ENCODE measurements around the gene FPGS. TPM values are rescaled to one million over a fixed set of nuclear protein-coding genes. Genes with fewer than 3 reads are reported as not detected.

FPGS gene
- total RNA-seq, 2 donors from 2014 or later = 31.6 to 55.1 TPM

DNA sequence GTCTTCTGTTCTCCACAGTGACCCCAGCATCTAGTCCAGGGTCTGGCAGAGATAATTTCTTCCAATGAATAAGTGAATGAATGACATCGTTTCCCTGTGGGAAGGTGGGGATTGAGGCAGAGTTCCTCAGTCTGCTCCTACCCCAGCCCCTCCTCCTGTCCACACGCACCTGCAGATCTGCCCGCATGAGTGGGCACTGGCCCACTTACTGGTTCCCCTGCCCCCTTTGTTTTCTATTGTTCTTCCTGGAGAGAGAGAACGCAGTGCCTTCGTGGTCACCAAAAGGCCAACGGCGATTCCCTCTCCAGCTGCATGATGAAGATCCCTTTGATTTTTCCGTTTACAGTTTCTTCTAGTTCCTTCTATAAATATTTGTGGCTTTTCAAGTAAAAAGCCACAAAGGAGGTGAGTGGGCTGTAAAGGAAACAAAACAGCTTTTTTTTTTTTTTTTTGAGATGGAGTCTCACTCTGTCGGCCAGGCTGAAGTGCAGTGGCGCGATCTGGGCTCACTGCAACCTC, 5.8 kb upstream of the FPGS start:
- TF ChIP-seq, protein P1, sequence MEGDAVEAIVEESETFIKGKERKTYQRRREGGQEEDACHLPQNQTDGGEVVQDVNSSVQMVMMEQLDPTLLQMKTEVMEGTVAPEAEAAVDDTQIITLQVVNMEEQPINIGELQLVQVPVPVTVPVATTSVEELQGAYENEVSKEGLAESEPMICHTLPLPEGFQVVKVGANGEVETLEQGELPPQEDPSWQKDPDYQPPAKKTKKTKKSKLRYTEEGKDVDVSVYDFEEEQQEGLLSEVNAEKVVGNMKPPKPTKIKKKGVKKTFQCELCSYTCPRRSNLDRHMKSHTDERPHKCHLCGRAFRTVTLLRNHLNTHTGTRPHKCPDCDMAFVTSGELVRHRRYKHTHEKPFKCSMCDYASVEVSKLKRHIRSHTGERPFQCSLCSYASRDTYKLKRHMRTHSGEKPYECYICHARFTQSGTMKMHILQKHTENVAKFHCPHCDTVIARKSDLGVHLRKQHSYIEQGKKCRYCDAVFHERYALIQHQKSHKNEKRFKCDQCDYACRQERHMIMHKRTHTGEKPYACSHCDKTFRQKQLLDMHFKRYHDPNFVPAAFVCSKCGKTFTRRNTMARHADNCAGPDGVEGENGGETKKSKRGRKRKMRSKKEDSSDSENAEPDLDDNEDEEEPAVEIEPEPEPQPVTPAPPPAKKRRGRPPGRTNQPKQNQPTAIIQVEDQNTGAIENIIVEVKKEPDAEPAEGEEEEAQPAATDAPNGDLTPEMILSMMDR (IDR thresholded peaks at IDR 0.05) = no peak
- Histone ChIP-seq H3K36me3 (no peaks in the 10 kb centered on the region), H3K27ac (no peak overlapping the region), H3K9ac (ENCODE audit: low read depth in 2 of 2, low read length in 2 of 2) (peak overlapping the region in 1 of 2 donors; percentile 21), H3K9me3 (no peaks in the 10 kb centered on the region), H3K4me3 (no peak overlapping the region), H3K27me3 (no peaks in the 10 kb centered on the region), H3K4me1 (peaks cover 3% of the 10 kb centered on the region)
- DNase-seq = no peak
- intact Hi-C loops (cut with DNase I) = no loop called here

DNA sequence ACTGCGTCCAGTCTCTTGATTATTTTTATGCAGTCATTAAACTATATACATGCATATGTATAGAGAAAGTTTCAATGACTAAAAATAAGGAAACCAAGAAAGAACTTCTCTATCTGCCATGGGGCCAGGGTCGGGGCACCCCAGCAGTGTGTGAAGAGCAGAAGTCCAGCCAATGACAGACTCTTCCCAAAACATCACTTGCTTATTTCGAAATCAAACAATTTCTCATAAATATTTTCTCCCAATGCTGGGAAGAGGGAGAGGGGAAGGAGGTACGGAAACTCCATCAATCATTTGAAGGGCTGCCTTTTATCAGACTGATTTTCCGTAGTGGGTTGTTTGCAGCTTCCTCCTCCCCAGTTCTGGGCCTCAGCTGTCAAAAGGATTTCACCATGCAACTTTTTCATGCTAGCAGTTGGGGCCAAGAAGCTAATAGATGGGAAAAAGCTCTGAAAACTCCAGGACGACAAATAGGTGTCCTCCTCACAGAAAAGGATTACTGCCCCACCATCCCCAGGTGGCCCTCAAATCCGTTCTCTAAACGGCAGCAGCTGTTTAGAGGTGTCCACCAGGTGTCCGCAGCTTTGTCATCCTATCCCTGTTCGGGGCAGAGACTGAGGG, 617 bp upstream of the FPGS start:
- DNase-seq = no peak
- intact Hi-C loops (cut with DNase I) = loop anchor here (10.0 kb wide), 1 partner anchor 73 kb away; the partner anchor contains the start of gene AK1
- H3K36me3 ChIP-seq = no peaks in the 10 kb centered on the region
- peaks cover 10% of the 10 kb centered on the region for H3K4me1 ChIP-seq
- TF ChIP-seq, protein P1 (IDR thresholded peaks at IDR 0.05) = no peak
- H3K9me3 ChIP-seq = no peaks in the 10 kb centered on the region
- H3K27ac ChIP-seq = peak overlapping the region; percentile 81
- H3K27me3 ChIP-seq = no peaks in the 10 kb centered on the region
- peak overlapping the region; percentile 53 for H3K4me3 ChIP-seq
- H3K9ac ChIP-seq (ENCODE audit: low read depth in 2 of 2, low read length in 2 of 2) = peak overlapping the region; percentile 64 to 76

DNA sequence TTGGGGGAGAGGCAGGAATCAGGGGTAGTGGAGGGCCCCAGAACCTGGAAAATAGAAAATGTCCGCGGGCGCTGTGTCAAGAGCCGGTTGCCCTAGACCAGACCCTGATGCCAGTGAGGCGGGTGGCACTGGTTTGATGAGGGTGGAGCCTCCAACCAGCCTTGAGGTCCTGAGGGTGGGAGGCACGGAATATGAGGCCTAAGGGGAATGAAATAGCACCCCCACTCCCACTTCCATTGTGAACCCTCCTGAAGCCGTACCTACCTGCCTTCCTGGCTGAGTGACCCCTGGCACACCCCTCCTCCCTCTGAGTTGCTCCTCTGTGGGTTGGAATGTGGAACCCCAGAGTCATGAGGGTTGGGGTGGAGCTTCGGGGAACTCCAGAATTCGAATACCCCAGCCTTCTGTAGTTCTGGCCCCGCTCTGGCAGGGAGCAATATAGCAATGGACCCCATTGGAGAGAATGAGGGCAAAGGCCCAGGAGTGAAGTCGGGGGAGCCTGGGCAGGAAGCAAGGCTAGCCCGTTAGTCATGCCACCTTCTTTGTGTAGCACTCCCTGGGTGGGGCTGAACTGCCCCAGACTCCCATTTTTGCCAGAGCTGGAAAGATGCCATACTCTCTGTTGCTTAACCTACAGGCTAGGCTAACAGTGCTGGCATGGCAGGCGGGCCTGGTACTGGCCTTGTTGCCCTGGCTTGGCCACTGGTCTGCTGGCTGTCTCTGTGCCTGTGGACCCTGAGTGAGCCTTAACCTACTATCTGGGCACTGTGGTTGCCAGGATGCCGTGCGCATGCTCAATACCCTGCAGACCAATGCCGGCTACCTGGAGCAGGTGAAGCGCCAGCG, 1.0 kb downstream of the FPGS start:
- H3K4me1 ChIP-seq = peaks cover 10% of the 10 kb centered on the region
- H3K9ac ChIP-seq (ENCODE audit: low read depth in 2 of 2, low read length in 2 of 2) = peak overlapping the region; percentile 84 to 89
- no peaks in the 10 kb centered on the region for H3K9me3 ChIP-seq
- peak overlapping the region; percentile 87 for H3K27ac ChIP-seq
- TF ChIP-seq, protein P1 (IDR thresholded peaks at IDR 0.05) = no peak
- intact Hi-C loops (cut with DNase I) = loop anchor here (10.0 kb wide), 1 partner anchor 71 kb away; the partner anchor contains the start of gene AK1
- H3K27me3 ChIP-seq = no peaks in the 10 kb centered on the region
- peak overlapping the region; percentile 53 for H3K4me3 ChIP-seq
- peak; percentile 70 for DNase-seq
- no peaks in the 10 kb centered on the region for H3K36me3 ChIP-seq

DNA sequence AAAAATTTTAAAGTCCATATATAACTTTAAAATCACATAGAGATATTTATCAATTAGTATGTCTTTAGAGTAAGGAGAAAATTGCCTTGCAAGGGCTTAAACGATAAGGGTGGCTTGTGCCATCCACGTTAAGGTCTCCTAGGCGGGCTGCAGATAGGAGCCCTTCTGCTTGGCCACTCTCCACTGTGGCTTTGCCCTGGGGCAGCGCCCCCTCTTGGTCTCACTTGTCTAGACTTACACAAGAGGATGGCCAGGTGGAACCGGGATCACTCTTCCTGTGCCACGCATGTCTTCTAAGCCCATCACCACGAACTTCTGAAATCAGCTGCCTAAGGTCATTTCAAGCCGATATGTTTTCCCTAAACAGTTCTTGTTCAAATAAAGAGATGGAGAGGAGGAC, 2.9 kb downstream of the FPGS start:
- no peak overlapping the region for H3K9ac ChIP-seq (ENCODE audit: low read depth in 2 of 2, low read length in 2 of 2)
- H3K9me3 ChIP-seq = no peaks in the 10 kb centered on the region
- intact Hi-C loops (cut with DNase I) = loop anchor here (10.0 kb wide), 1 partner anchor 69 kb away; the partner anchor contains the start of gene AK1
- no peaks in the 10 kb centered on the region for H3K27me3 ChIP-seq
- TF ChIP-seq, protein P1 (IDR thresholded peaks at IDR 0.05) = peak; percentile 31
- DNase-seq = peak; percentile 49
- H3K4me1 ChIP-seq = peaks cover 10% of the 10 kb centered on the region
- no peaks in the 10 kb centered on the region for H3K36me3 ChIP-seq
- H3K4me3 ChIP-seq = no peak overlapping the region
- H3K27ac ChIP-seq = no peak overlapping the region

DNA sequence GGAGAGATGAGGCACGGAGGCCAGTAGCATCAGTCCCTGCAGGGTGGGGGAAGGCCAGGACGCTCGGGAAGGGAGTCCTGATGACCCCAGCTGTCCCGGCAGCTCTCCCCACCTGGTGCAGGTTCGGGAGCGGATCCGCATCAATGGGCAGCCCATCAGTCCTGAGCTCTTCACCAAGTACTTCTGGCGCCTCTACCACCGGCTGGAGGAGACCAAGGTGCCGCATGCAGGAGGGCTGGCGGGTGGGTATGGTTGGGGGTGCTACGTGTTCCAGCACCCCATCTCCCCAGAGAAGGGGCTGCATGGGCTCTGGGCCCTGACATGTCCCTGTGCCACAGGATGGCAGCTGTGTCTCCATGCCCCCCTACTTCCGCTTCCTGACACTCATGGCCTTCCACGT, 4.2 kb downstream of the FPGS start:
- Histone ChIP-seq H3K4me1 (peaks cover 10% of the 10 kb centered on the region), H3K27ac (no peak overlapping the region), H3K9ac (ENCODE audit: low read depth in 2 of 2, low read length in 2 of 2) (no peak overlapping the region), H3K9me3 (no peaks in the 10 kb centered on the region), H3K27me3 (no peaks in the 10 kb centered on the region), H3K4me3 (no peak overlapping the region), H3K36me3 (no peaks in the 10 kb centered on the region)
- intact Hi-C loops (cut with DNase I) = loop anchor here (10.0 kb wide), 1 partner anchor 68 kb away; the partner anchor contains the start of gene AK1
- no peak for DNase-seq
- TF ChIP-seq, protein P1 (IDR thresholded peaks at IDR 0.05) = no peak
